ENCODE results near the gene SELE.
A peak's percentile ranks its signal among the peaks of the same experiment; 100 is the strongest.
"Not testable (repeated sequence)": the region's sequence is repeated elsewhere in the genome, so short reads cannot be mapped to it uniquely, and the experiment has no call there.

The SELE gene

DNA sequence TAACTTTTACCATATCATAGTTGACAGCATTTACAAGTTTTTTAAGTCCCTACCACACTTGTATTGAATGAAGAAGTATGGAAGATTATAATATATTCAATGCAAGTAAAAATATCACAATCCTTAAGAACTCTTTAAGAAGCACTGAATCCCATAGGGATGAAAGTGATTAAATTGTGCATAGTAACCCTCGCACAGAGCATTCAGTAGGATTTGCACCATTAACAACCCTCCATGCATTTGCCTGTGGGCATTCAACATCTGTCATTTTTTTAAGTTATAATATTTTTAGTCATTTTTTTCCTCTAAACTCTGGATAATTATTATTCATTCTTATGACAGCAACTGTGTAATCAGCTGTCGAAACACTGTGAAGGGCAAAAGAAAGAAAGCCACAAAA lies 10.1 kb downstream of the SELE start:
- no peak for DNase-seq (ENCODE audit: low spot score)

DNA sequence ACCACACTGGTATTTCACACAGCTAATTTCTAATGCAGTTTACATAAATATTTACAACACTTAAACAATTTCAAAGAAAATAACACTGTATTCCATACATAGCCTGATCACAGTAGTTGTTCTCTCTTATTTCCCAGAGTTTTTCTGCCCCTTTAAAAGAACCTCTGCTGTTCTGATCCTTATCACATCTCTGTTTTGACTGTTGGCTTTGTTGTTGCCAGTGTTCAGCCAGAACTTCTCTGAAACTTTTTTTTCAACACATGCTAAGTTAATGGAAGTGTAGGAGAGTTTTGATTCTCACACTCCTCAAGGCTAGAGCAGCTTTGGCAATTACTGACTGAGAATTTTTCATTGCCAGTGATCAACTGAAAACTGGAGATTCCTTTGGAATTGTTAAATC lies 11.1 kb downstream of the SELE start:
- no peak for DNase-seq (ENCODE audit: low spot score)

DNA sequence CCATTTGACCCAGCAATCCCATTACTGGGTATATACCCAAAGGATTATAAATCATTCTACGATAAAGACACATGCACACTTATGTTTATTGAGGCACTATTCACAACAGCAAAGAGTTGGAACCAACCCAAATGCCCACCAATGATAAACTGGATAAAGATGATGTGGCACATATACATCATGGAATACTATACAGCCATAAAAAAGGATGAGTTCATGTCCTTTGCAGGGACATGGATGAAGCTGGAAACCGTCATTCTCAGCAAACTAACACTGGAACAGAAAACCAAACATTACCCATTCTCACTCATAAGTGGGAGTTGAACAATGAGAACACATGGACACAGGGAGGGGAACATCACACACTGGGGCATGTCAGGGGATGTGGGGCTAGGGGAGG lies 18.8 kb downstream of the SELE start:
- not testable (repeated sequence) for DNase-seq (ENCODE audit: low spot score)

DNA sequence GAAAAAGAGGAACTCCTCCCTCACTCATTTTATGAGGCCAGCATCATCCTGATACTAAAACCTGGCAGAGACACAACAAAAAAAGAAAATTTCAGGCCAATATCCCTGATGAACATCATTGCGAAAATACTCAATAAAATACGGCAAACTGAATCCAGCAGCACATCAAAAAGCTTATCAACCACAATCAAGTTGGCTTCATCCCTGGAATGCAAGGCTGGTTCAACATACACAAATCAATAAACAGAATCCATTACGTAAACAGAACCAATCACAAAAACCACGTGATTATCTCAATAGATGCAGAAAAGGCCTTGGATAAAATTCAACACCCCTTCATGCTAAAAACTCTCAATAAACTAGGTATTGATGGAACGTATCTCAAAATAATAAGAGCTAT lies 20.8 kb downstream of the SELE start:
- DNase-seq (ENCODE audit: low spot score) = not testable (repeated sequence)

DNA sequence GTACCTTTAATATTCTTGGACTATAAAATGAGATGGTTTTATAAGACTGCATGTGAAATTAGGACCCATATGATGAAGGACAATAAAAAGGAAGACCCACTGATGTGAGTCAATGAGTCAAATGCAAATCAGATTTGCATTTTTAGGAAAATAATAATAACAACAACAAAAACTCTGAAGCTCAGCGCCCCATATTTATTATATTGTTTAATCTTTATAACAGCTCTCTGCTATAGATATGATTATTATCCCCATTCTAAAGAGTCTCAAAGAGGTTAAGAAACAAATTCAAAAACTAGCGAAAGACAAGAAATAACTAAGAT lies 21.6 kb downstream of the SELE start:
- no peak for DNase-seq (ENCODE audit: low spot score)

GRCh38 chr1:169711469-169712308 lies 22.2 kb downstream of the SELE start, which contains the start of gene SELL:
SELL (minus strand) TSS chr1:169711620; CDS start chr1:169711498, 122 bp downstream.
- DNase-seq (ENCODE audit: low spot score) = peak; percentile 86

GRCh38 chr1:169708647-169709046 lies 25.2 kb downstream of the SELE start:
- peak; percentile 13 for DNase-seq (ENCODE audit: low spot score)

- no peak for DNase-seq (ENCODE audit: low spot score)
Observed at GRCh38 chr1:169707912-169708604, 25.8 kb downstream of the SELE start.

GRCh38 chr1:169704797-169705196 lies 29.1 kb downstream of the SELE start:
- DNase-seq (ENCODE audit: low spot score) = no peak

DNA sequence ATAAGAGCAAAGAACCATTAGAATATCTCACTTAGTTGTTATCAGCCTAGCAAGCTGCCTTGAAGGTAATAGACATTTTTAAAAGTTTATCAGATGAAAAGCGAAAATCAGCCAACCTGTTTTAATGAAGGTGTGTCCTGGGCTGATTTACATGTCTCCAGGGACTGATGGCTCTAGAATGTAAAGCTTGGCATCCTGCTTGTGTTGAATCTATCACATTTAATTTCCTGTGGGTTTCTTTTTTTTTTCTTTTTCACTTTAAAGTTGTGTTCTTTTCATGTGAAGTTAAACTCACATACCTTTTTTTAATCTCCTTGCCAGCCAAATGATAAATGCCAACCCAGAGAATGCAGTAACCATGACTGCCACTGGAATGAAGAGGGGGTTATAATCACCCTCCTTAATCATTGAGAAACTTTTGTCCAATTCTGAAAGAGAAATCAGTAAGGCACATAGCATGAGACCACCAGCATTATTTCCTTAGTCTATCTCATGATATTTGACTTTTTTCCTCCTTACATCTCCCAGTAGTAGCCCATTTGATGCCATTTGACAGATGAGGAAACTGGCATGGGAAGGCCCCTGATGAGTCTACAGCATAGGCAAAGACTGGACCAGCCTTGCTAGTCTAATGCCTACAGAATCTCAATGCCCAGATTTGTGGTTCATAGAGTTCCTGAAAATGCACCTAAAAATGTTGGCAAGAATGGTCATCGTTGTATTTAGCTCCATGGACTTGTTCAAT lies 32.4 kb downstream of the SELE start:
- no peak for DNase-seq (ENCODE audit: low spot score)

- no peak for DNase-seq (ENCODE audit: low spot score)
Observed at GRCh38 chr1:169699707-169700106, 34.2 kb downstream of the SELE start.

DNA sequence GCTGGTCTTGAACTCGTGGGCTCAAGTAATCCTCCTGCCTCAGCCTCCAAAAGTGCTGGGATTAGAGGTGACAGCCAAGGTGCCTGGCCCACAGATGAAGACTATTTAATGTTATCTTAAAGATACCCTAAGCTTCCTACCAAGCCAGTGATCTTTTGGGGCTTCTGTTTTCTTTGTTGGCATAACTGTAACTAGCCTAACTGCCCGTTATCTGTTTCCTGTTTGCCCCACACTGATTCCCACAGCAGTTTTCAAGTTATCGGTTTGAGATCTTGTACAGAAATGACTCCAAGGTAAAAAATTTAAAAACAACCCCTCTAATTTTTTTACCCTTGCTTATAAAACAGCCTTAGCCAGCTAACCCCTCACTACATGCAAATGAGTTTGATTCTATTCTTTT lies 34.9 kb downstream of the SELE start:
- DNase-seq (ENCODE audit: low spot score) = no peak

- peak; percentile 33 for DNase-seq (ENCODE audit: low spot score)
Observed at GRCh38 chr1:169697755-169698154, 36.1 kb downstream of the SELE start.

DNA sequence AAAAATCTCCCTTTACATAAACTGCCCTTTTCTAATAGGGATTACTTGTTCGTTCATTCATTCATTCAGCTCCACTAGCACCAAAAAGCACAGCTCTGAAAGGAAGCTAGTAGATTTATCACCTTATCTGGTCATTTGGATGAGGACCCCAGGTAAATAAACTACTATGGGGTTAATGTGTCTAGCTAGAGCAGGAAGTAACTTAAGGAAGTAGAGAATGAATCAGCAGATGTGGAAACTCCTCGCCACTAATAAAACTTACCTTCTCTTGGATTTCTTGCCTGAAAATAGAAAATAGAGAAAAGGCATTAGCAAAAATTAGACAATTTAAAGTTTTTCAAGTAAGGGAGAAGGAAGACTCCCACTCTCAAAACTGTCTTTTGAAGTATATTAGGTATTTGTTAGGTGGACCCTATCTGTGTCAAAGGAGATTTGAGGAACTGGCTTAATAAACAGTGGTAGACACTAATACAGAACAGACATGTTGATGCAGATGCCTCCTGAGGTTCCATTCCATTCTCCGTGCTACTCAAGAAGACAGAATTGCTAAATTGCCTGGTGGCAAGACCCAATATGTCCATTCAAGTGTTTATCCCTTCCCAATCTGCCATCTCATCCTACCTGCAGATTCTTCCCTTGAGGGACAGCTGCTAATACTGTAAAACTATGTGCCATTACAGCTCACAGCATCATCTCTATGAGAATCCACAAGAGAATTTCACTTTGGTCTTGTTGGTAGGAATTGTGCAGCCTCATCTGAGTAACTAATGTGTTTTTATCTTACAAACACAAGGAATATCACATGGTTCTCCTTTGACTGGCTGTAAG lies 37.4 kb downstream of the SELE start:
- DNase-seq (ENCODE audit: low spot score) = peak; percentile 23

- DNase-seq (ENCODE audit: low spot score) = peak; percentile 32
Observed at GRCh38 chr1:169694304-169695075, 39.4 kb downstream of the SELE start.

- DNase-seq (ENCODE audit: low spot score) = no peak
Observed at GRCh38 chr1:169692756-169693460, 41.0 kb downstream of the SELE start.

DNA sequence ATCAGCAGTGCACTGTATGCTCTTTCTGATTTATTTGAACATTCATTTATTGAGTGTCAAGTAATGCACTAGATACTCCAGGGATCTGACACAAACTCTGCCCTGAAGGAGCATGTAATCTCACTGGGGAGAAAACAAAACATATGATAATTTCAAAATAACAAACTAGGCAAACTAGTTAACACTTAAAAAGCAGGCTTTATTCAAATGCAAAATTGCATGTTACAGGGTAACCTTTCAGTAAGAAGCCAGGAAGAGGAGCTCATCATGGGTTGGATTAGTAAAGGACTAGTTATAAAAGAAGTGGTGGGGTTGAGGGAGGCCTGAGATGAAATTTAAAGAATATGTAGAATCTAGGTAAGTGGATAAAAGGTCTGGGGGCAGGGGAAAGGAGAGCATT lies 43.4 kb downstream of the SELE start:
- DNase-seq (ENCODE audit: low spot score) = no peak

- no peak for DNase-seq (ENCODE audit: low spot score)
Observed at GRCh38 chr1:169689395-169689794, 44.5 kb downstream of the SELE start.

DNA sequence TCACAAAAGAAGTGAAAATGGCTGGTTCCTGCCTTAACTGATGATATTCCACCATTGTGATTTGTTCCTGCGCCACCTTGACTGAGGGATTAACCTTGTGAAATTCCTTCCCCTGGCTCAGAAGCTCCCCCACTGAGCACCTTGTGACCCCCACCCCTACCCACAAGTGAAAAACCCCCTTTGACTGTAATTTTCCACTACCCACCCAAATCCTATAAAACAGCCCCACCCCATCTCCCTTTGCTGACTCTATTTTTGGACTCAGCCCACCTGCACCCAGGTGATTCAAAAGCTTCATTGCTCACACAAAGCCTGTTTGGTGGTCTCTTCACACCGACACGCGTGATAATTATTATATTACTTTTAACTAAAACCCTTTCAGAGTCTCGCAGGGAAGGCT lies 45.5 kb downstream of the SELE start:
- DNase-seq (ENCODE audit: low spot score) = not testable (repeated sequence)

- DNase-seq (ENCODE audit: low spot score) = no peak
Observed at GRCh38 chr1:169683661-169684060, 50.2 kb downstream of the SELE start.
